ENCODE results near the gene ARL2BP.

DNA sequence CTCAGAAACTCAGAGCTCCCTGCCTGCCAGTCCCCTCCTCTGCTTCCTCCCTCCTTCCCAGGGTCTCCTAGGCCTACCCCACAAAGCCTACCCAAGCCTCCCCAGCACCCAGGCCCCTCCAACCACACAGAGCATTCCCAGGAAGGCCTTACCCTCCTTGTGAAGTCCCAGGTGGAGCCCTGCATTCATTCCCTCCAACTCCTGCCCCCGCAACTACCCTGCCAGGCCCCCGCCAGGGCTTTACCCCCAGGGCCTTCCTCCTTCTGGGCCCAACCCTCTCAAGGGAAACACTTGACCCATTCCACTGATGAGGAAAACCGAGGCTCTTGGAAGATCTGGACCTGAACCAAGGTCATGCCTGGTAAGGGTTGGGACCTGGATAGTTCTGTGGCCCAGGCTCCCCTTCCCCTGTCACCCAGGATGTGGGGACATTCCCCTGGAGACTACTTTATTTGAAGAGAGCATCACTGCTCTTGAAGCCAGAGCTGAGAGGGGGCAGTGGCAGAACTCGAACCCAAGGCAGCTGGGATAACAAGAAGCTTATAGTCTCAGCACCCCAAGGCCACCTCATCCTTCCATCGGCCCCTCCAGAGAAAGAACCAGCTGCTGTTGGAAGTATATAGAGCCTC is 26.9 kb downstream of the ARL2BP start:
- no peak for TF ChIP-seq POLR2A (IDR thresholded peaks at IDR 0.05)
- TF ChIP-seq, protein P1, sequence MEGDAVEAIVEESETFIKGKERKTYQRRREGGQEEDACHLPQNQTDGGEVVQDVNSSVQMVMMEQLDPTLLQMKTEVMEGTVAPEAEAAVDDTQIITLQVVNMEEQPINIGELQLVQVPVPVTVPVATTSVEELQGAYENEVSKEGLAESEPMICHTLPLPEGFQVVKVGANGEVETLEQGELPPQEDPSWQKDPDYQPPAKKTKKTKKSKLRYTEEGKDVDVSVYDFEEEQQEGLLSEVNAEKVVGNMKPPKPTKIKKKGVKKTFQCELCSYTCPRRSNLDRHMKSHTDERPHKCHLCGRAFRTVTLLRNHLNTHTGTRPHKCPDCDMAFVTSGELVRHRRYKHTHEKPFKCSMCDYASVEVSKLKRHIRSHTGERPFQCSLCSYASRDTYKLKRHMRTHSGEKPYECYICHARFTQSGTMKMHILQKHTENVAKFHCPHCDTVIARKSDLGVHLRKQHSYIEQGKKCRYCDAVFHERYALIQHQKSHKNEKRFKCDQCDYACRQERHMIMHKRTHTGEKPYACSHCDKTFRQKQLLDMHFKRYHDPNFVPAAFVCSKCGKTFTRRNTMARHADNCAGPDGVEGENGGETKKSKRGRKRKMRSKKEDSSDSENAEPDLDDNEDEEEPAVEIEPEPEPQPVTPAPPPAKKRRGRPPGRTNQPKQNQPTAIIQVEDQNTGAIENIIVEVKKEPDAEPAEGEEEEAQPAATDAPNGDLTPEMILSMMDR (IDR thresholded peaks at IDR 0.05) = no peak
